Erythroblast (primary cell): Measurements from ENCODE around the gene EML1.

ENCODE experiments used
- GATA1 ChIP-seq: IDR thresholded peaks from 2 replicates; pipeline ENCODE4 v1.6.1; 2011; ENCODE audit warnings: low read depth, mild to moderate bottlenecking, control low read depth, low read length, moderate library complexity
- POLR2A ChIP-seq: IDR thresholded peaks from 2 replicates; pipeline ENCODE4 v1.6.1; 2011; ENCODE audit warnings: mild to moderate bottlenecking, low read length

DNA sequence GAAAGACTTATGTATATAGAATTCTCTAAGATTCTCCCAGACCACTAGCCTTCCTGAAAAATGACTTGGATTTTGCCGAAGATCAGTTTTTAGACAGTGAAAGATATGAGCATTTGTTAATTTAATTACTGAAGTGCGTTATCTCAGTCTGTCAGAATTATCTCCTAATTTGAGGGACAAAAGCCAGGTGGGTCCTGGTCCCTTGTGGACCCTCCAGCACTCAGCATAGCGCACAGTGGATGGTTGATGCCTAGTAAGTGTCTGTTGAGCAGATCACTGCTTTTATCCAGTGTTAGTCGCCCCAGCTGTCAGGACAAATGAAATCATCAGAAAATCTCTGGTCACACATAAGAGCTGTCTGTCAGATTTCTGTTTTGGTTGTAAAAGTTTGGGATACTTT lies 80.4 kb downstream of the EML1 start:
- no peak for TF ChIP-seq POLR2A
- no peak for TF ChIP-seq GATA1
